Muscle of leg (tissue), 11 donors: ENCODE results near the gene TBC1D22A. TPM values are rescaled to one million over a fixed set of nuclear protein-coding genes. Genes with fewer than 3 reads are reported as not detected.

Experiments
- DNase-seq: peaks from one replicate; pipeline ENCODE4 v3.0.0; 2013
- H3K27ac ChIP-seq: one replicate; pipeline ENCODE4 v1.5.1; 2013; ENCODE audit warnings: mild to moderate bottlenecking, low read length, control low read depth
- H3K27me3 ChIP-seq: one replicate; pipeline ENCODE4 v1.6.1; 2013; ENCODE audit warnings: low read length; ENCODE audit not compliant: control insufficient read depth, insufficient read depth
- H3K36me3 ChIP-seq: one replicate; pipeline ENCODE4 v1.6.1; 2013; ENCODE audit warnings: low read length; ENCODE audit not compliant: control insufficient read depth, insufficient read depth
- H3K4me1 ChIP-seq: one replicate; pipeline ENCODE4 v1.6.1; 2013; ENCODE audit warnings: low read length; ENCODE audit not compliant: control insufficient read depth, insufficient read depth
- H3K4me3 ChIP-seq: one replicate; pipeline ENCODE4 v1.5.1; 2013; ENCODE audit warnings: low read length, control low read depth
- H3K9me3 ChIP-seq: replicated peaks from 2 replicates; pipeline ENCODE4 v1.6.1; 2013; ENCODE audit warnings: low read depth, low read length; ENCODE audit not compliant: control insufficient read depth
- WGBS: methylation state at CpG from one replicate; pipeline ENCODE4 v1.1.5; 2013; ENCODE audit warnings: missing lambda C conversion rate; ENCODE audit not compliant: insufficient coverage; 5-methylcytosine and 5-hydroxymethylcytosine counted together
- polyA plus RNA-seq, 8 donors: library from polyadenylated mRNA; unstranded; fragments of 120-200 nt; gene quantifications; one replicate each; pipeline versions ENCODE4 v1.2.1 to v1.2.3, GENCODE V29; 2013; ENCODE audit warnings: inconsistent platforms in 1 of 8, low replicate concordance in 1 of 8; ENCODE audit not compliant: insufficient read length in 8 of 8, insufficient read depth in 1 of 8
- total RNA-seq: library from RNA; stranded (reverse); fragments of 120-200 nt; gene quantifications from one replicate; pipeline ENCODE4 v1.2.4, GENCODE V29; 2013

Gene TBC1D22A
- total and polyA plus RNA-seq, 9 donors, result 8.0 to 16.9 (median 15.6) TPM

GRCh38 chr22:47196881-47197772 is 434.7 kb downstream of the TBC1D22A start:
- Histone ChIP-seq H3K27me3 (peaks cover 12% of the 10 kb centered on the region), H3K36me3 (no peaks in the 10 kb centered on the region), H3K4me3 (no peak overlapping the region), H3K27ac (no peak overlapping the region), H3K4me1 (peaks cover 23% of the 10 kb centered on the region), H3K9me3 (no peaks in the 10 kb centered on the region)
- no peak for DNase-seq
- 46% methylated on average over 25 of the region's 27 CpGs for WGBS

DNA sequence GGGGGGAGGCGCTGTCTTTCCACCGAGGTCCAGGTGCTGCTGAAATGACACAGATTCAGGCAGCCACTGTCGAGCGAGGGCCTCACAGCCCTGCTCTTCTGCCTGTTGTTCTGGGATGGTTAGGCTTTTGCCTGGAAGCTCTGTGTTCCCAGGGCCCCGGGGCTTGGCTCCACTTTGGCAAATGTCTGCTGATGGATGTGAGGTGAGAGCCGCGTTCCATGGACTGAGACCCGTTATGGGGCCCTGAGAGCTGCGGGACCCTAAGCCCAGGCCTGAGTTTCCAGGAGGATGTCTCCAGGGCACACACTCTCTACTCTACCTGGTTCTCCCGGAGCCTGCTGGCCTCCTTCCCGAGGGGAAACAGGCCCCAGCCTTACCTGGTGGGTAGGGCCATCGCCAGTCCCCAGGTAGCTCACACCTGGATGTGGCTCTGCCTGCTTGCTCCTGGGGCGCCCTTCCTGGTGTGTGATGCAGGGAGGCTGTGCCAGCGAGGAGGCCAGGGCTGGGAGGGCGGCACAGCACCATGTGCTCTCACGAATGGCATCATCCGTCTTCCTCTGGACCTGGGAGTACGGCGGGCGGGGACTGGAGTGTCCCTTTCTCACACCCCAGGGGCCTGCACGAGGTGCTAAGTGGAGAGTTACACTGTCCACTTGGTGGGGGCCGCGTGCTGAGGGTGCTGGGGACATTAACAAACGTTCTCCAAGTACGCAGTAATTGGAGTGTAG is 435.5 kb downstream of the TBC1D22A start:
- Histone ChIP-seq H3K9me3 (no peaks in the 10 kb centered on the region), H3K27me3 (peaks cover 12% of the 10 kb centered on the region), H3K36me3 (no peaks in the 10 kb centered on the region), H3K4me3 (no peak overlapping the region), H3K4me1 (peaks cover 19% of the 10 kb centered on the region), H3K27ac (no peak overlapping the region)
- WGBS, result 58% methylated on average over 23 of the region's 25 CpGs
- DNase-seq, result no peak

DNA sequence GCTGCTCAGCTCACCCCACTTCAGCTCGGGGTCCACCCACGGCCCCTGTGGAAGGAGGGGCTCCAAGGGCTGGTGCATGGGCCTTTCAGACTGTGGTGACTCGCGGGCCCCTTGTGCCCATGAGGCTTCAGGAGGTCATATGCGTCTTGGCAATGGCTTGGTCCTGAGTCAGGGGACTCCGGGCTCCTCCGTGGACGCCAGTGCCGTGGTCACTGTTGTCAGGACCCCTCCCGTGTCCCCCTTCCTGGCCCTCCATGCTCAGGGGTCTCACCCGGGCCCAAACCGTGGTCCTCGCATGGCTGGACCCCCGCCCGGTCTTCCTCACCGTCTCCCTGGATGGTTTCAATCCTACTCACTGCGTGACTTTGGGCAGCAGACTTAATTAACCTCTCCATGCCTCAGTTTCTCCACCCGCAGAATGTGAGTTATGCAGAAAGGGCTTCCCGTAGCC is 436.4 kb downstream of the TBC1D22A start:
- no peaks in the 10 kb centered on the region for H3K36me3 ChIP-seq
- peaks cover 25% of the 10 kb centered on the region for H3K4me1 ChIP-seq
- no peaks in the 10 kb centered on the region for H3K9me3 ChIP-seq
- 84% methylated on average over 17 of the region's 19 CpGs for WGBS
- H3K4me3 ChIP-seq, result no peak overlapping the region
- DNase-seq, result no peak
- no peak overlapping the region for H3K27ac ChIP-seq
- H3K27me3 ChIP-seq, result peaks cover 12% of the 10 kb centered on the region

DNA sequence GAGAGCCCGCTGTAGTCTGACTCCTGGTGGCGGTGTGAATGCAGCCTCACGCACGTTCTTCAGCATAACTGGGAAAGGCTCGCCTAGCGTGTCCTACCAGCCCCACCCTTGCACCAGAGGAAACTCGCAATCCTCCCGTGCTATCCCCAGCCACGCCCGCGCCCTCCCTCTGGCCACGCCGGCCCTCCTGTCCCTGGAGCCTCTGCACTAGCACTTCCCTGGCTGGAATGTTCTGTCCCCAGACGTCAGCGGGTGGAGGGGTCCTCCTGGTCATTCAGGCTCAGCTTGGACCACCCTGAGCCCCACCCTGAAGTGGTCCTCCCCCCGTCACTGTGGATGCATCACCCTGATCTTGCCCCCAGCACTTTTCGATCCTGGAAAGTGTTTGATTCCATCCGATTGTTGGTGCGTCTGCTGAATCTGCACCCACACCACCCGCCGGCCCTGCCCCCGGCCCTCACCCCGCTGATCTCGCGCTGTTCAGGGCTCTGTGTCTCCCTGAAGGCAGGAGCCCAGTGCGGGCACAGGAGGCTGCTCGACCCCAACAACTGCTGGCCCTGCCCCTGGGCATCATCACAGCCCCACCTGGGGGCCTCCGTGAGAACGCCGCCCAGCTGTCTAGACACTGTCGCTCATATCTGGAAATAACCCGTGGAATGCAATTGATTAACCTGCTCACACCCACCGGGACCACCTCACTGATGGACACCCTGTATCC is 437.0 kb downstream of the TBC1D22A start:
- H3K36me3 ChIP-seq, result no peaks in the 10 kb centered on the region
- DNase-seq, result no peak
- peaks cover 12% of the 10 kb centered on the region for H3K27me3 ChIP-seq
- 71% methylated on average over 33 of the region's 33 CpGs for WGBS
- H3K9me3 ChIP-seq, result no peaks in the 10 kb centered on the region
- H3K27ac ChIP-seq, result no peak overlapping the region
- peaks cover 28% of the 10 kb centered on the region for H3K4me1 ChIP-seq
- no peak overlapping the region for H3K4me3 ChIP-seq

GRCh38 chr22:47199979-47200272 is 437.5 kb downstream of the TBC1D22A start:
- Histone ChIP-seq H3K27ac (no peak overlapping the region), H3K27me3 (peaks cover 12% of the 10 kb centered on the region), H3K36me3 (no peaks in the 10 kb centered on the region), H3K9me3 (no peaks in the 10 kb centered on the region), H3K4me3 (no peak overlapping the region), H3K4me1 (peaks cover 29% of the 10 kb centered on the region)
- no peak for DNase-seq
- WGBS, result 30% methylated on average over 10 of the region's 10 CpGs

GRCh38 chr22:47200273-47201051 is 438.0 kb downstream of the TBC1D22A start:
- WGBS, result 31% methylated on average over 25 of the region's 25 CpGs
- DNase-seq, result peak; percentile 84
- Histone ChIP-seq H3K4me1 (peaks cover 29% of the 10 kb centered on the region), H3K27ac (no peak overlapping the region), H3K4me3 (no peak overlapping the region), H3K9me3 (no peaks in the 10 kb centered on the region), H3K27me3 (peaks cover 12% of the 10 kb centered on the region), H3K36me3 (no peaks in the 10 kb centered on the region)

DNA sequence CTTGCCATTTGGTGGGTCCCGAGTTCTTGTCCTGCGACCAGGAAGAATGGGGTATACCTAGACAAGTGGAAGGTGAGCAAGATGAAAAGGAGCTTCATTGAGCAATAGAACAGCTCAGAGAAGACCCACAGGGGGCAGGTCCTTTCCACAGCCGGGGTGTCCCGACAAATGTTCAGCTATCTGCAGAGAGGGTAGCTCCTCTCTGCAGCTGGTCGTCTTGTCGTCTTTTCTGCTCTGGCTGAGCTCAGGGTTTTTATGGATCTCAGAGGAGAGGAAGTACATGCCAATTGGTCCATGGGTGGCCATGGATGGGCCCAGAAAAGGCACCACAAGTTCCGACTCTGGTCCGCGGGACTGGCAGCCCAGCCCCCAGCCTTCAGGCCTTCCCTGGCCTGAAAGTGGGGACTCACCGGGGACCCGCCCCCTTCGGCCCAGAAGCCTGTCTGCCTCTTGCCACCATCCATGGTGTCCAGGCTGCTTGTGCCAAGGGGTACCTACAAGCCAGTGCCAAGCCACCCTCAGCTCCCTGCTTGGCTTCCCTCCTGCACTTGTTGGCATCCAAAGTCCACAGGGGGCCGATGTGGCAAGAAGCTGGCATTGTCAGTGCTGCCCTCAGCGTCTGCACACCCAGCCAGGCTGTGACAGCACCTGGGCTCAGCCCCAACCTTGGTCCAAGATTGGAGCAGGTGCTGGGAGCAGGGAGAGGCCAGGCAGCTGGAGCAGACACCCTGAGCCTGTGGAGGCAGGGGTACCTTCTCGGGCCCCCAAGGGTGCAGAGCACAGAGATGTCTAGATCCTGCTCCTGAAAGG is 438.9 kb downstream of the TBC1D22A start:
- H3K4me1 ChIP-seq, result peaks cover 29% of the 10 kb centered on the region
- H3K4me3 ChIP-seq, result no peak overlapping the region
- H3K9me3 ChIP-seq, result no peaks in the 10 kb centered on the region
- 86% methylated on average over 13 of the region's 15 CpGs for WGBS
- DNase-seq, result no peak
- peaks cover 12% of the 10 kb centered on the region for H3K27me3 ChIP-seq
- no peak overlapping the region for H3K27ac ChIP-seq
- H3K36me3 ChIP-seq, result no peaks in the 10 kb centered on the region

GRCh38 chr22:47201996-47202818 is 439.8 kb downstream of the TBC1D22A start:
- no peaks in the 10 kb centered on the region for H3K9me3 ChIP-seq
- DNase-seq, result no peak
- peaks cover 29% of the 10 kb centered on the region for H3K4me1 ChIP-seq
- H3K27ac ChIP-seq, result no peak overlapping the region
- no peak overlapping the region for H3K4me3 ChIP-seq
- WGBS, result 83% methylated on average over 26 of the region's 27 CpGs
- H3K27me3 ChIP-seq, result peaks cover 13% of the 10 kb centered on the region
- no peaks in the 10 kb centered on the region for H3K36me3 ChIP-seq
